ENCODE measurements around the gene RFLNA.

DNA sequence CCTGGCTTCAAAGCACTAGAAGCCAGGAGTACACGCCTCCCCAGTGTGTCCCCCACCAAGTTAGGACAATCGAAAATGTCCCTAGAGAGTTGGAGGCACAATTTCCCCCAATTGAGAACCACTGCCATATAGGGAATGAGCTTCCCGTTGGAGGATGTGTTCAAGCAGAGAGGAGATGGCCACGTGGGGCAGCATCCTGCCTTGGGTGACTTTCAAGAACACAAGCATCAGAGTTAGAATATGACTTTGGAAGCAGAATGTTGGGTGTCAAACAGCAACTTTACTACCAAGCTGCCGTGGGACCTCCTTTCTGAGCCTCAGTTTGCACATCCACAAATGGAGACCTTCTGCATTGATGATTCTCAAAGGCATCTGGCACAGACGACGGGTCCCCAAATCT, 56.5 kb downstream of the RFLNA start:
- TF ChIP-seq POLR2AphosphoS5 (IDR thresholded peaks at IDR 0.05) (no peak), CTCF (IDR thresholded peaks at IDR 0.05; ENCODE audit: poor library complexity, severe bottlenecking) (no peak), RAD21 (conservative IDR thresholded peaks at IDR 0.05) (no peak), EP300 (conservative IDR thresholded peaks at IDR 0.05; ENCODE audit: poor library complexity, severe bottlenecking) (no peak), EZH2 (IDR thresholded peaks at IDR 0.05; ENCODE audit: borderline replicate concordance, insufficient read depth, low read length, poor library complexity, severe bottlenecking) (no peak), MXI1 (conservative IDR thresholded peaks at IDR 0.05; ENCODE audit: poor library complexity, severe bottlenecking) (no peak), SMC3 (conservative IDR thresholded peaks at IDR 0.05; ENCODE audit: poor library complexity) (no peak), TAF1 (IDR thresholded peaks at IDR 0.05; ENCODE audit: low read depth) (no peak)
- TF ChIP-seq, protein P1, sequence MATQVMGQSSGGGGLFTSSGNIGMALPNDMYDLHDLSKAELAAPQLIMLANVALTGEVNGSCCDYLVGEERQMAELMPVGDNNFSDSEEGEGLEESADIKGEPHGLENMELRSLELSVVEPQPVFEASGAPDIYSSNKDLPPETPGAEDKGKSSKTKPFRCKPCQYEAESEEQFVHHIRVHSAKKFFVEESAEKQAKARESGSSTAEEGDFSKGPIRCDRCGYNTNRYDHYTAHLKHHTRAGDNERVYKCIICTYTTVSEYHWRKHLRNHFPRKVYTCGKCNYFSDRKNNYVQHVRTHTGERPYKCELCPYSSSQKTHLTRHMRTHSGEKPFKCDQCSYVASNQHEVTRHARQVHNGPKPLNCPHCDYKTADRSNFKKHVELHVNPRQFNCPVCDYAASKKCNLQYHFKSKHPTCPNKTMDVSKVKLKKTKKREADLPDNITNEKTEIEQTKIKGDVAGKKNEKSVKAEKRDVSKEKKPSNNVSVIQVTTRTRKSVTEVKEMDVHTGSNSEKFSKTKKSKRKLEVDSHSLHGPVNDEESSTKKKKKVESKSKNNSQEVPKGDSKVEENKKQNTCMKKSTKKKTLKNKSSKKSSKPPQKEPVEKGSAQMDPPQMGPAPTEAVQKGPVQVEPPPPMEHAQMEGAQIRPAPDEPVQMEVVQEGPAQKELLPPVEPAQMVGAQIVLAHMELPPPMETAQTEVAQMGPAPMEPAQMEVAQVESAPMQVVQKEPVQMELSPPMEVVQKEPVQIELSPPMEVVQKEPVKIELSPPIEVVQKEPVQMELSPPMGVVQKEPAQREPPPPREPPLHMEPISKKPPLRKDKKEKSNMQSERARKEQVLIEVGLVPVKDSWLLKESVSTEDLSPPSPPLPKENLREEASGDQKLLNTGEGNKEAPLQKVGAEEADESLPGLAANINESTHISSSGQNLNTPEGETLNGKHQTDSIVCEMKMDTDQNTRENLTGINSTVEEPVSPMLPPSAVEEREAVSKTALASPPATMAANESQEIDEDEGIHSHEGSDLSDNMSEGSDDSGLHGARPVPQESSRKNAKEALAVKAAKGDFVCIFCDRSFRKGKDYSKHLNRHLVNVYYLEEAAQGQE (IDR thresholded peaks at IDR 0.05; ENCODE audit: borderline replicate concordance) = no peak
